Endodermal cell (in vitro differentiated cells): ENCODE measurements around the gene TSPAN18. TPM values are rescaled to one million over a fixed set of nuclear protein-coding genes. Genes with fewer than 3 reads are reported as not detected.

Experiments used
- DNase-seq: peaks from one replicate; pipeline ENCODE4 v3.0.0-alpha.2; 2017
- H3K27ac ChIP-seq: 2 replicates; pipeline ENCODE4 v1.5.1; 2013; ENCODE audit warnings: mild to moderate bottlenecking, low read depth, low read length, moderate library complexity
- H3K27me3 ChIP-seq: 2 replicates; pipeline ENCODE4 v1.6.1; 2013; ENCODE audit warnings: mild to moderate bottlenecking, low read length, moderate library complexity; ENCODE audit not compliant: insufficient read depth, control insufficient read depth, poor library complexity, severe bottlenecking
- H3K36me3 ChIP-seq: 2 replicates; pipeline ENCODE4 v1.7.0; 2013; ENCODE audit warnings: mild to moderate bottlenecking, low read length, moderate library complexity; ENCODE audit not compliant: control insufficient read depth, insufficient read depth
- H3K4me1 ChIP-seq: one replicate; pipeline ENCODE4 v1.7.0; 2013; ENCODE audit warnings: low read length; ENCODE audit not compliant: control insufficient read depth, insufficient read depth
- H3K4me3 ChIP-seq: 2 replicates; pipeline ENCODE4 v1.5.1; 2013; ENCODE audit warnings: mild to moderate bottlenecking, low read length, moderate library complexity
- H3K9ac ChIP-seq: 2 replicates; pipeline ENCODE4 v1.6.1; 2013; ENCODE audit warnings: mild to moderate bottlenecking, low read length, moderate library complexity; ENCODE audit not compliant: poor library complexity, severe bottlenecking; ENCODE audit errors: extremely low read depth
- H3K9me3 ChIP-seq: 2 replicates; pipeline ENCODE4 v1.6.1; 2013; ENCODE audit warnings: mild to moderate bottlenecking, low read length, moderate library complexity; ENCODE audit not compliant: control insufficient read depth
- H3K27ac Mint-ChIP-seq: 2 replicates; pipeline ENCODE4 v1.8.0; 2020; ENCODE audit warnings: mixed read lengths
- H3K27me3 Mint-ChIP-seq: 2 replicates; pipeline ENCODE4 v1.8.0; 2021; ENCODE audit warnings: mild to moderate bottlenecking, mixed read lengths; ENCODE audit not compliant: insufficient read depth
- H3K36me3 Mint-ChIP-seq: 2 replicates; pipeline ENCODE4 v1.8.0; 2020; ENCODE audit warnings: low read depth, mixed read lengths
- H3K4me1 Mint-ChIP-seq: 2 replicates; pipeline ENCODE4 v1.8.0; 2020; ENCODE audit warnings: mixed read lengths
- H3K4me3 Mint-ChIP-seq: 2 replicates; pipeline ENCODE4 v1.8.0; 2020; ENCODE audit warnings: mild to moderate bottlenecking, moderate library complexity, mixed read lengths
- H3K9me3 Mint-ChIP-seq: 2 replicates; pipeline ENCODE4 v1.8.0; 2020; ENCODE audit warnings: mild to moderate bottlenecking, mixed read lengths
- WGBS, 2 experiments: methylation state at CpG; one replicate each; pipeline versions ENCODE4 v1.1.5 to v1.1.7; 2013; ENCODE audit warnings: missing lambda C conversion rate in 2 of 2, mixed read lengths in 1 of 2; ENCODE audit not compliant: insufficient coverage in 1 of 2, insufficient read length in 1 of 2; 5-methylcytosine and 5-hydroxymethylcytosine counted together
- total RNA-seq, 2 donors: library from RNA; stranded (reverse); fragmentation: NEBNext Ultra II Directional in 1 of 2; extraction: Animal tissue kit (Norgen Biotek cat#: 25700) in 1 of 2; gene quantifications; 2 replicates in 1 of 2; 3 replicates in 1 of 2; pipeline ENCODE4 v1.2.1, GENCODE V29; 2021
- TF ChIP-seq, protein P1 (sequence below): fragments of 200-600 bp; sonication (generic); conservative IDR thresholded peaks from 2 replicates; pipeline ENCODE4 v1.5.0; 2021; ENCODE audit warnings: antibody characterized with exemption, mild to moderate bottlenecking

Gene TSPAN18
- total RNA-seq, 2 donors from 2014 or later = 28.0 to 28.7 TPM

DNA sequence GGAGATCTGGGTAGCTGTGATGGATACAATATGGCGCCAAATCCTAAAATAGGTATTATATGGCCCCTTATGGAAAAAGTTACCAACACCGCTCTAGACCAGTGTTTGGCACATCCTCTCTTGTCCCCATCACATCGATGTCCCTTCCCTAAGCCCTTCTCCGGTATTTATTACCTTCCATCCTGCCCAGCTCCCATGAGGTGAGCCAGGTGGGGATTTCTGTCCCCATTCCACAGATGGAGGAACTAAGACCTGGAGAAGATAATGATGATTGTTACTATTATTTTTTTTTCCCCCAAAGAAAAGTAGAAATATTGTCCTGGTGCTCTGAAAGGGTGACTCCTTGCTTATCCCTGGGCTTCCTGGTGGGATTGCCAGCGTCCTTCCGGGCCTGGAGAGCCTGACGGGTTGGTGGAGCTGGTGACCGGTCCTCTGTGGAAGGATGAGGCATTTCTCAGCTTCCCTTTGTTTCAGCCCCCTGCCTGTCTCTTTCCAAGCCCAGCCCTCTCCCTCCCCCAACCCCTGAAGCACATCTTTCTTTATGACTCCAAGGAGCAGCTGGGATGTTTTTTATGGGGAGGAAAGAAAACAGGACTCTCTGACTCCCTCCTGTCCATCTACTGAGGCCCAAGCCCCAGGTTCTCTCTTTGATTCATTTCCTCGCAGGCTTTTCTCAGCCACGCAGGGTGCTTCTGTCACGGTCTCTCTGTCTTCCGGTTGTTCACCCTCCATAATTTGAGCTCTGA, 158.5 kb downstream of the TSPAN18 start:
- Mint-ChIP-seq H3K36me3 (no peaks in the 10 kb centered on the region), H3K9me3 (no peaks in the 10 kb centered on the region), H3K4me3 (no peak overlapping the region), H3K27me3 (peaks cover 2% of the 10 kb centered on the region), H3K4me1 (peaks cover 29% of the 10 kb centered on the region), H3K27ac (no peak overlapping the region)
- no peak for DNase-seq
- TF ChIP-seq, protein P1, sequence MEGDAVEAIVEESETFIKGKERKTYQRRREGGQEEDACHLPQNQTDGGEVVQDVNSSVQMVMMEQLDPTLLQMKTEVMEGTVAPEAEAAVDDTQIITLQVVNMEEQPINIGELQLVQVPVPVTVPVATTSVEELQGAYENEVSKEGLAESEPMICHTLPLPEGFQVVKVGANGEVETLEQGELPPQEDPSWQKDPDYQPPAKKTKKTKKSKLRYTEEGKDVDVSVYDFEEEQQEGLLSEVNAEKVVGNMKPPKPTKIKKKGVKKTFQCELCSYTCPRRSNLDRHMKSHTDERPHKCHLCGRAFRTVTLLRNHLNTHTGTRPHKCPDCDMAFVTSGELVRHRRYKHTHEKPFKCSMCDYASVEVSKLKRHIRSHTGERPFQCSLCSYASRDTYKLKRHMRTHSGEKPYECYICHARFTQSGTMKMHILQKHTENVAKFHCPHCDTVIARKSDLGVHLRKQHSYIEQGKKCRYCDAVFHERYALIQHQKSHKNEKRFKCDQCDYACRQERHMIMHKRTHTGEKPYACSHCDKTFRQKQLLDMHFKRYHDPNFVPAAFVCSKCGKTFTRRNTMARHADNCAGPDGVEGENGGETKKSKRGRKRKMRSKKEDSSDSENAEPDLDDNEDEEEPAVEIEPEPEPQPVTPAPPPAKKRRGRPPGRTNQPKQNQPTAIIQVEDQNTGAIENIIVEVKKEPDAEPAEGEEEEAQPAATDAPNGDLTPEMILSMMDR = no peak
- Histone ChIP-seq H3K9ac (no peak overlapping the region), H3K27me3 (no peaks in the 10 kb centered on the region), H3K4me1 (peaks cover 9% of the 10 kb centered on the region), H3K36me3 (no peaks in the 10 kb centered on the region), H3K9me3 (no peaks in the 10 kb centered on the region), H3K4me3 (no peak overlapping the region), H3K27ac (peak overlapping the region; percentile 82)
- 74 to 87% methylated on average over 4 to 12 of the region's 12 CpGs for WGBS, 2 experiments

DNA sequence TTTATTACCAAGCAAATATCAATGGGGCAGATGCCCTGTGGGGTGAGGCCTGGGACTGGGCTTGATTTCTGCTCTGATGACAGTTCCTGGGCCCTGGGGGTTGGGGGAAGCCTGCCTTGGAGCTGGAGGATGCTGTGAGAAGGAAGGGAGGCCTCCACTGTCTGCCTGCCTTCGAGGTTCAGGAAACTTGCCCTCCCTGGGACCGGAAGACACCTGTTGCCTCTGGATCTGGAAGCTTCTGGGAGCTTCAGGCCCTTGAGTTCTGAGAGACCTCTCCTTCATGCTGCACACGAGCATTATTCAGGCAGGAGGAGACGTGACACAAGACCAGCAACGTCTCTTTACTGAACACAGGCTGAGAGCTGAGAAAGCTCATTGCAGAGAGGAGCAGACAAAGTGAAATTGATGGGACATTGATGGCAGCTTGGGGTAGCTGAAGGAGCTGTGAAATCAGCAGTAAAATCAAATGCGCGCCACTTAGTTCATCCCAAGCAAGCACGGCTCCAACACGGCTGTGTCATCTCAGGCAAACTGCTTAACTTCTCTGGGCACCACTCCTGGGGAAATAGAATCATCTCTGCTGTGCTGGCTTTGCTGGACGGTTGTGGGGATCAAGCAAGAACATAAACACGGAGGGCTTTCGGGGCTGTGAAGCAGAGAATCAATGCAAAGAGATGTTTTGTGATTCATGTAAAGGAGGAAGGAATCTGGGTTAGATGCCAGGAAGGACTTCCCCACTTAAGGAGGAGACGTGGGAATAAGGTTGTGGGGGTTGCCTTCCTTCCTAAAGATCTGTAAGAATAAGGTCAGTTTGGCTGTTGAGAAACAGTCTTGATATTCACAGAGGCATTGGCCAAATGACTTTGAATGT, 159.4 kb downstream of the TSPAN18 start:
- Histone ChIP-seq H3K9ac (no peak overlapping the region), H3K4me3 (no peak overlapping the region), H3K27ac (peak overlapping the region; percentile 82), H3K9me3 (no peaks in the 10 kb centered on the region), H3K36me3 (no peaks in the 10 kb centered on the region), H3K27me3 (no peaks in the 10 kb centered on the region), H3K4me1 (peaks cover 9% of the 10 kb centered on the region)
- peaks cover under 1% of the 10 kb centered on the region for H3K27me3 Mint-ChIP-seq
- no peak overlapping the region for H3K4me3 Mint-ChIP-seq
- H3K4me1 Mint-ChIP-seq = peaks cover 29% of the 10 kb centered on the region
- H3K9me3 Mint-ChIP-seq = no peaks in the 10 kb centered on the region
- H3K36me3 Mint-ChIP-seq = no peaks in the 10 kb centered on the region
- no peak overlapping the region for H3K27ac Mint-ChIP-seq
- no peak for DNase-seq
- 84 to 86% methylated on average over 9 to 13 of the region's 13 CpGs for WGBS, 2 experiments
- TF ChIP-seq, protein P1 = no peak

DNA sequence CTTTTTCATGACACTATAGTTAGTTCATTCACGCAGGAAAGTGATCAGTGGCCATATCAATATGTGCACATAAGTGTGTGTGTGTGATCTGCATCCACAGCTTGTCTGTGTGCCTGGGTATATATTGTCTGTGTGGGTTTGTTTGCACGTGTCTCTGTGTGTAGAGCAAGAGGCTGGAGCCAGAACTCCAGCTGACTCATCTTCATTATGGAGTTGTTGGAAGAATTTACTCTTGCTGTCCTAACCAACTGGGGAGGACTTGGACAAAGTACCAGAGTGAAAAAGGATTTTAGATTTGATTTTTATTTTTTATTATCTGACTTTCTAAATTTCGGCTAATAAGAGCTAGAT, 160.0 kb downstream of the TSPAN18 start:
- Histone ChIP-seq H3K9ac (no peak overlapping the region), H3K36me3 (no peaks in the 10 kb centered on the region), H3K4me3 (no peak overlapping the region), H3K4me1 (peaks cover 9% of the 10 kb centered on the region), H3K9me3 (no peaks in the 10 kb centered on the region), H3K27me3 (no peaks in the 10 kb centered on the region), H3K27ac (no peak overlapping the region)
- no peak for DNase-seq
- no peak overlapping the region for H3K4me3 Mint-ChIP-seq
- no peak overlapping the region for H3K27ac Mint-ChIP-seq
- 83 to 90% methylated on average over 2 to 3 of the region's 3 CpGs for WGBS, 2 experiments
- peaks cover 2% of the 10 kb centered on the region for H3K27me3 Mint-ChIP-seq
- TF ChIP-seq, protein P1 = no peak
- no peaks in the 10 kb centered on the region for H3K9me3 Mint-ChIP-seq
- no peaks in the 10 kb centered on the region for H3K36me3 Mint-ChIP-seq
- H3K4me1 Mint-ChIP-seq = peaks cover 29% of the 10 kb centered on the region
